Stimulated activated CD4-positive, alpha-beta T cell treated with anti-CD3 and anti-CD28 coated beads, Interleukin-2, amount 100 ng/mL, for 24 hours (primary cell): Measurements from ENCODE around the gene TBC1D28.
"Not testable (repeated sequence)": the region's sequence is repeated elsewhere in the genome, so short reads cannot be mapped to it uniquely, and the experiment has no call there.

Source experiments
- DNase-seq, 2 donors: peaks; one replicate each; pipeline ENCODE4 v3.0.0-alpha.2; 2020

The TBC1D28 gene

GRCh38 chr17:18644291-18644690 is at the start of gene TBC1D28:
Gene TBC1D28 (minus strand): TSS chr17:18644391. CDS start chr17:18641352, 3,039 bp downstream.
- DNase-seq, result not testable (repeated sequence)

- DNase-seq, result not testable (repeated sequence)
Measured at GRCh38 chr17:18682668-18683067, 38.5 kb upstream of the TBC1D28 start.

GRCh38 chr17:18681767-18682571 is 37.8 kb upstream of the TBC1D28 start, which contains the start of gene FOXO3B:
Gene FOXO3B (minus strand): TSS chr17:18682314. CDS start chr17:18681651, 663 bp downstream.
- DNase-seq, result peak; percentile 64 to 69

- not testable (repeated sequence) for DNase-seq
Measured at GRCh38 chr17:18677381-18677780, 33.2 kb upstream of the TBC1D28 start.

- DNase-seq, result not testable (repeated sequence)
Measured at GRCh38 chr17:18676928-18677327, 32.7 kb upstream of the TBC1D28 start.

- DNase-seq, result not testable (repeated sequence)
Measured at GRCh38 chr17:18672395-18673227, 28.4 kb upstream of the TBC1D28 start.

GRCh38 chr17:18668625-18669024 is 24.4 kb upstream of the TBC1D28 start:
- DNase-seq, result not testable (repeated sequence)

- not testable (repeated sequence) for DNase-seq
Measured at GRCh38 chr17:18667535-18667934, 23.3 kb upstream of the TBC1D28 start.

- not testable (repeated sequence) for DNase-seq
Measured at GRCh38 chr17:18666326-18666725, 22.1 kb upstream of the TBC1D28 start.

- DNase-seq, result not testable (repeated sequence)
Measured at GRCh38 chr17:18661924-18662624, 17.9 kb upstream of the TBC1D28 start.

GRCh38 chr17:18650094-18650493 is 5.9 kb upstream of the TBC1D28 start:
- not testable (repeated sequence) for DNase-seq

- DNase-seq, result not testable (repeated sequence)
Measured at GRCh38 chr17:18643124-18643523, 1.1 kb downstream of the TBC1D28 start.

GRCh38 chr17:18638357-18638756 is 5.8 kb downstream of the TBC1D28 start:
- DNase-seq, result not testable (repeated sequence)

- not testable (repeated sequence) for DNase-seq
Measured at GRCh38 chr17:18636237-18636636, 8.0 kb downstream of the TBC1D28 start.

- not testable (repeated sequence) for DNase-seq
Measured at GRCh38 chr17:18635773-18636172, 8.4 kb downstream of the TBC1D28 start.

- not testable (repeated sequence) for DNase-seq
Measured at GRCh38 chr17:18634550-18635263, 9.5 kb downstream of the TBC1D28 start.

GRCh38 chr17:18626152-18626870 is 17.9 kb downstream of the TBC1D28 start:
- no peak for DNase-seq

- DNase-seq, result peak; percentile 94 to 96
Measured at GRCh38 chr17:18625509-18626104, 18.6 kb downstream of the TBC1D28 start.

GRCh38 chr17:18624862-18625501 is 19.2 kb downstream of the TBC1D28 start:
- DNase-seq, result not testable (repeated sequence)

GRCh38 chr17:18617613-18618012 is 26.6 kb downstream of the TBC1D28 start:
- not testable (repeated sequence) for DNase-seq
